Measurements from ENCODE around the gene RIPOR2. TPM values are rescaled to one million over a fixed set of nuclear protein-coding genes. Genes with fewer than 3 reads are reported as not detected.

RIPOR2 gene
- total and polyA plus RNA-seq, 2 experiments from 2014 or later = 9.5 to 22.5 TPM

- TF ChIP-seq ZNF462 (CRISPR knock-in tag; IDR thresholded peaks at IDR 0.05) (no peak), ZNF114 (CRISPR knock-in tag; IDR thresholded peaks at IDR 0.05) (no peak), STAT1 (IDR thresholded peaks at IDR 0.05; ENCODE audit: unreplicated experiment) (no peak), CREB1 (CRISPR knock-in tag; IDR thresholded peaks at IDR 0.05; ENCODE audit: low read depth) (no peak), ETS1 (IDR thresholded peaks at IDR 0.05) (no peak), JUNB (IDR thresholded peaks at IDR 0.05; ENCODE audit: unreplicated experiment) (no peak)
Measured at GRCh38 chr6:24927985-24928745, 7.6 kb downstream of the RIPOR2 start (continued).

GRCh38 chr6:24927277-24927955 is 8.3 kb downstream of the RIPOR2 start:
- peaks cover 61% of the 10 kb centered on the region for H3K4me1 ChIP-seq (ENCODE audit: insufficient read depth)
- H3K4me1 Mint-ChIP-seq = peaks cover 62% of the 10 kb centered on the region

More at GRCh38 chr6:24927277-24927955, 8.3 kb downstream of the RIPOR2 start:
- DNase-seq (ENCODE audit: low spot score) (no peak), ATAC-seq (no peak)
- no peak overlapping the region for H3K4me3 ChIP-seq
- Mint-ChIP-seq H3K9me3 (peaks cover 4% of the 10 kb centered on the region; the same call in 1 of the 3 replicates), H3K27me3 (ENCODE audit: insufficient read depth, low read depth, poor library complexity) (no peaks in the 10 kb centered on the region), H3K4me3 (no peak overlapping the region; the same call in 2 of the 3 replicates), H3K36me3 (ENCODE audit: low read depth) (peaks cover 5% of the 10 kb centered on the region), H3K27ac (no peak overlapping the region)
- H3K9me2 ChIP-seq (ENCODE audit: insufficient read depth) = 0 out of 2 replicates have a peak, but pooled peaks cover 6% of the 10 kb centered on the region
- no peak overlapping the region for H2AFZ ChIP-seq
- H3K27ac ChIP-seq (ENCODE audit: low read depth) = no peak overlapping the region
- no peak overlapping the region for H3K4me2 ChIP-seq
- H3F3A ChIP-seq (replicated peaks; ENCODE audit: low read depth) = no peaks in the 10 kb centered on the region; the same call in 1 of the 2 replicates
- no peaks in the 10 kb centered on the region for H3K36me3 ChIP-seq (ENCODE audit: insufficient read depth)
- peaks cover 44% of the 10 kb centered on the region for H3K79me2 ChIP-seq (replicated peaks; ENCODE audit: insufficient read depth)
- TF ChIP-seq POLR2AphosphoS5 (IDR thresholded peaks at IDR 0.05; ENCODE audit: low read depth) (no peak), ZNF114 (CRISPR knock-in tag; IDR thresholded peaks at IDR 0.05) (no peak), CTCF (conservative IDR thresholded peaks at IDR 0.05; ENCODE audit: low read depth in 2 of 2) (no peak), JUNB (IDR thresholded peaks at IDR 0.05; ENCODE audit: unreplicated experiment) (no peak), CREB1 (CRISPR knock-in tag; IDR thresholded peaks at IDR 0.05; ENCODE audit: low read depth) (no peak)
- no peaks in the 10 kb centered on the region for H3K27me3 ChIP-seq (ENCODE audit: insufficient read depth)
- no peaks in the 10 kb centered on the region for H4K20me1 ChIP-seq (replicated peaks; ENCODE audit: insufficient read depth)

All from GM23338 (cell line).